ENCODE results near the gene BPIFB3. TPM values are rescaled to one million over a fixed set of nuclear protein-coding genes. Genes with fewer than 3 reads are reported as not detected.
"Not testable (repeated sequence)": the region's sequence is repeated elsewhere in the genome, so short reads cannot be mapped to it uniquely, and the experiment has no call there.

BPIFB3 gene
- total RNA-seq, 2 donors from 2014 or later: not detected

DNA sequence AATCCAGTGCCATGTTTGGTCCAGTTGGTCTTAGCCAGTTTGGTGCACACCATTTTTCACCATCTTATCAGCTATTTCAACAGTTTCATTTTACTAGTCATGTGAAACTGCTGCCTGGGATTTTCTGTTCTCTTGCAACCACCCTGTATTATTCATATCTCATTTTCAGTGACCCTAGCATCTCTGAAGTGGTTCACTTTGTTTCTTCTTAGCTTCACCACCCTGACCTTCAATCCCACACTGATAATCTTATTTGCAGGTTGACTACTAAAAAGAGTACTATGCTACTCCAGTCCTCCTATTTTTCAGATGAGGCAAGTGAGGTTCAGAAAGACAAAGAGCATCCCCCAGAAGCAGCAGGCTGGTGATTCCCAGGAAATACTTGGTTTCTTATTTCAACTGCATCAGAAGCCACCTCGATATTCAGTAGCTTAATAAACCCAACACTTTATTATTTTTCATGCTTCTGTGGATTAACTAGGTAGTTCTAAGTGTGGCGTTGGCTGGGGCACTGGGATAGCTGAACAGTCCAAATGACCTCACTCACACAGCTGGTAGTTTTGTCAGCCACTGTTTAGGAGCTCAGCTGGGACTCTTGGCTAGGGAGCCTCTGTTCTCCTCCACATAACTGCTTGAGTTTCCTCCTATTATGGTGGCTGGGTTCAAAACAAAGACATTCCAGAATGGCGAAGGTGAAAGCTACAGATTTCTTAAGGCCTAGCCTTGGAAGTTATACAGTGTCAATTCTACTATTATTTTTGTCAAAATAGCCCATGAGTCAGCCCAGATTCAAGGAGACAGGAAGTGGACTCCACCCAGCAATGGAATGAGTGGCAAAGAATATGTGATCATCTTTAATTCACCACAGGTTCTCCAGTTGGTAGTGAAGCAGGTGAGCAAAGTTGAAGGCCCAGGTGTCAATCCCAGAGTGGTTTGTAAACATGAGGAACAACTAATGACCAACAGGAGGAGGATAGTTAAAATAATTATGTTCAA is 66.3 kb downstream of the BPIFB3 start:
- H3K4me1 Mint-ChIP-seq: peaks cover 2% of the 10 kb centered on the region
- no peak overlapping the region for H3K4me3 Mint-ChIP-seq
- H3K9me3 Mint-ChIP-seq: peaks cover 31% of the 10 kb centered on the region
- Histone ChIP-seq H3K4me3 (ENCODE audit: low read length) (no peak overlapping the region), H3K4me1 (ENCODE audit: control insufficient read depth, insufficient read depth, low read length) (no peaks in the 10 kb centered on the region), H3K9me3 (ENCODE audit: control insufficient read depth, low read length) (no peaks in the 10 kb centered on the region), H3K27me3 (ENCODE audit: control insufficient read depth, insufficient read depth, low read length, poor library complexity, severe bottlenecking) (no peaks in the 10 kb centered on the region), H3K36me3 (ENCODE audit: control insufficient read depth, insufficient read depth, low read length) (no peaks in the 10 kb centered on the region), H3K27ac (ENCODE audit: low read depth, low read length) (no peak overlapping the region), H3K9ac (ENCODE audit: extremely low read depth, low read length, poor library complexity, severe bottlenecking) (no peak overlapping the region)
- peaks cover 2% of the 10 kb centered on the region for H3K36me3 Mint-ChIP-seq (ENCODE audit: low read depth)
- peak; percentile 3 for DNase-seq
- H3K27ac Mint-ChIP-seq: no peak overlapping the region
- 84 to 100% methylated on average over 2 to 3 of the region's 3 CpGs for WGBS, 2 experiments (ENCODE audit: insufficient coverage in 1 of 2, insufficient read length in 1 of 2)
- TF ChIP-seq, protein P1, sequence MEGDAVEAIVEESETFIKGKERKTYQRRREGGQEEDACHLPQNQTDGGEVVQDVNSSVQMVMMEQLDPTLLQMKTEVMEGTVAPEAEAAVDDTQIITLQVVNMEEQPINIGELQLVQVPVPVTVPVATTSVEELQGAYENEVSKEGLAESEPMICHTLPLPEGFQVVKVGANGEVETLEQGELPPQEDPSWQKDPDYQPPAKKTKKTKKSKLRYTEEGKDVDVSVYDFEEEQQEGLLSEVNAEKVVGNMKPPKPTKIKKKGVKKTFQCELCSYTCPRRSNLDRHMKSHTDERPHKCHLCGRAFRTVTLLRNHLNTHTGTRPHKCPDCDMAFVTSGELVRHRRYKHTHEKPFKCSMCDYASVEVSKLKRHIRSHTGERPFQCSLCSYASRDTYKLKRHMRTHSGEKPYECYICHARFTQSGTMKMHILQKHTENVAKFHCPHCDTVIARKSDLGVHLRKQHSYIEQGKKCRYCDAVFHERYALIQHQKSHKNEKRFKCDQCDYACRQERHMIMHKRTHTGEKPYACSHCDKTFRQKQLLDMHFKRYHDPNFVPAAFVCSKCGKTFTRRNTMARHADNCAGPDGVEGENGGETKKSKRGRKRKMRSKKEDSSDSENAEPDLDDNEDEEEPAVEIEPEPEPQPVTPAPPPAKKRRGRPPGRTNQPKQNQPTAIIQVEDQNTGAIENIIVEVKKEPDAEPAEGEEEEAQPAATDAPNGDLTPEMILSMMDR (conservative IDR thresholded peaks at IDR 0.05): no peak
- peaks cover 24% of the 10 kb centered on the region for H3K27me3 Mint-ChIP-seq (ENCODE audit: insufficient read depth)

DNA sequence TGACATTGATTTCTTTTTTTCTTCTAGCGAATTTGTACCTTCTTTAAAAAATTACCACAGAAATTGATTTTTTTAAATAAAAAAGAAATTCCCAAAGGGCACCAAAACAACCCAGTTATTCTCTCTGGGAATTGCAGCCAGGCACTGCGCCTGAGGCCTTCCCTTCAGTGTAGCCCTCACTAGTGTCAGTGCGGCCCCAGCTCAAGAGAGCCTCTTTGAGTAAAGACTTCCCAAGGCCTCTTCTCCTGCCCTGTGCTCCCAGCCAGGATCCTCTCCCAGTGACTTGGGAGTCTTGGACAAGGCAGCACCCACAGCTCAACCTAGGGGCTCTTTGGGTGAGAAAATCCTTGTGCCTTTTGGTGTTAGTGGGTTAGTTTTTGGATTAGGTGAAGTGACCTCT is 67.2 kb downstream of the BPIFB3 start:
- no peak overlapping the region for H3K4me3 Mint-ChIP-seq
- no peak for DNase-seq
- 94% methylated on average over 2 of the region's 3 CpGs; no CpG with 5 or more reads in 1 of the 2 experiments for WGBS, 2 experiments (ENCODE audit: insufficient coverage in 1 of 2, insufficient read length in 1 of 2)

GRCh38 chr20:33122297-33122696 is 68.6 kb downstream of the BPIFB3 start:
- not testable (repeated sequence) for H3K4me1 Mint-ChIP-seq; H3K4me1 ChIP-seq (ENCODE audit: control insufficient read depth, insufficient read depth, low read length); H3K27ac Mint-ChIP-seq; H3K27ac ChIP-seq (ENCODE audit: low read depth, low read length); H3K27me3 ChIP-seq (ENCODE audit: control insufficient read depth, insufficient read depth, low read length, poor library complexity, severe bottlenecking); H3K9ac ChIP-seq (ENCODE audit: extremely low read depth, low read length, poor library complexity, severe bottlenecking); H3K9me3 ChIP-seq (ENCODE audit: control insufficient read depth, low read length); H3K36me3 Mint-ChIP-seq (ENCODE audit: low read depth); H3K4me3 ChIP-seq (ENCODE audit: low read length); DNase-seq; H3K36me3 ChIP-seq (ENCODE audit: control insufficient read depth, insufficient read depth, low read length); H3K4me3 Mint-ChIP-seq
- peaks cover 22% of the 10 kb centered on the region for H3K9me3 Mint-ChIP-seq
- H3K27me3 Mint-ChIP-seq (ENCODE audit: insufficient read depth): peaks cover 24% of the 10 kb centered on the region
- WGBS, 2 experiments (ENCODE audit: insufficient coverage in 1 of 2, insufficient read length in 1 of 2): 55 to 74% methylated on average over 1 of the region's 1 CpG

More for the DNA sequence above, 67.2 kb downstream of the BPIFB3 start:
- Histone ChIP-seq H3K9ac (ENCODE audit: extremely low read depth, low read length, poor library complexity, severe bottlenecking) (no peak overlapping the region), H3K27me3 (ENCODE audit: control insufficient read depth, insufficient read depth, low read length, poor library complexity, severe bottlenecking) (no peaks in the 10 kb centered on the region), H3K27ac (ENCODE audit: low read depth, low read length) (no peak overlapping the region), H3K4me1 (ENCODE audit: control insufficient read depth, insufficient read depth, low read length) (no peaks in the 10 kb centered on the region), H3K9me3 (ENCODE audit: control insufficient read depth, low read length) (no peaks in the 10 kb centered on the region), H3K4me3 (ENCODE audit: low read length) (no peak overlapping the region), H3K36me3 (ENCODE audit: control insufficient read depth, insufficient read depth, low read length) (no peaks in the 10 kb centered on the region)
- H3K9me3 Mint-ChIP-seq: peaks cover 26% of the 10 kb centered on the region
- no peak overlapping the region for H3K27ac Mint-ChIP-seq
- peaks cover 4% of the 10 kb centered on the region for H3K4me1 Mint-ChIP-seq
- TF ChIP-seq, protein P1 (conservative IDR thresholded peaks at IDR 0.05): no peak
- peaks cover 2% of the 10 kb centered on the region for H3K36me3 Mint-ChIP-seq (ENCODE audit: low read depth)
- peaks cover 24% of the 10 kb centered on the region for H3K27me3 Mint-ChIP-seq (ENCODE audit: insufficient read depth)

Other genes with a start within 250 kb of the BPIFB3 start
- 100 to 1,000 TPM; 180 to 265 TPM for gene MAPRE1, start 233.9 kb upstream of the BPIFB3 start, total RNA-seq
- 1 to 10 TPM in 1 of 2 donors, under 1 TPM in 1; 0.44 to 1.0 TPM for gene EFCAB8, start 195.0 kb upstream of the BPIFB3 start, total RNA-seq
- gene SUN5, start 49.5 kb upstream of the BPIFB3 start, total RNA-seq: not detected
- not detected for gene BPIFB2, start 46.2 kb upstream of the BPIFB3 start, total RNA-seq
- gene BPIFB6, start 22.3 kb upstream of the BPIFB3 start, total RNA-seq: not detected
- under 1 TPM in 1 of 2 donors, not detected in 1; 0.22 TPM for gene BPIFB4, start 25.7 kb downstream of the BPIFB3 start, total RNA-seq
- gene BPIFA2, start 114.3 kb downstream of the BPIFB3 start, total RNA-seq: not detected
- gene BPIFA3, start 163.4 kb downstream of the BPIFB3 start, total RNA-seq: not detected
- gene BPIFA1, start 182.1 kb downstream of the BPIFB3 start, total RNA-seq: 1 to 10 TPM in 1 of 2 donors, not detected in 1; 1.4 TPM
- gene BPIFB1, start 229.3 kb downstream of the BPIFB3 start, total RNA-seq: under 1 TPM; 0.24 to 0.26 TPM

Data from endodermal cell (in vitro differentiated cells).